IMR-90 (cell line): ENCODE measurements around the gene RPRML. TPM values are rescaled to one million over a fixed set of nuclear protein-coding genes. Genes with fewer than 3 reads are reported as not detected.

Experiments used
- ATAC-seq: fragments of 200-7000 bp; cut with Tn5 transposase; 2 replicates; pipeline ENCODE4 v1.9.1; 2020; ENCODE audit warnings: low read depth, mild to moderate bottlenecking, moderate library complexity
- BruUV-seq: library from RNA; stranded (reverse); fragments of 400-500 nt; replicated peaks from 2 replicates; lab custom pipeline; 2021; lab: Mats Ljungman, UMichigan
- CTCF ChIA-PET: fragments of 300-600 bp; formaldehyde crosslinking; extraction: SDS; loops from one replicate; lab custom pipeline; 2021; ENCODE audit warnings: antibody characterized with exemption; lab: Yijun Ruan, JAX
- POLR2A ChIA-PET: fragments of 300-600 bp; sonication (Branson Sonifier 250); formaldehyde crosslinking; loops from one replicate; lab custom pipeline; 2022; ENCODE audit warnings: antibody characterized with exemption; ENCODE audit not compliant: unreplicated experiment; lab: Charles Lee
- DNase-seq: peaks from one replicate; pipeline ENCODE4 v3.0.0; 2013
- H2AFZ ChIP-seq: replicated peaks from 2 replicates; pipeline ENCODE3; 2013; ENCODE audit warnings: low read length, mild to moderate bottlenecking; ENCODE audit not compliant: poor library complexity
- H2AK5ac ChIP-seq: 2 replicates; pipeline ENCODE4 v1.6.1; 2013; ENCODE audit warnings: low read depth, low read length, inconsistent platforms
- H2AK9ac ChIP-seq: replicated peaks from 2 replicates; pipeline ENCODE3; 2013; ENCODE audit warnings: mild to moderate bottlenecking, low read depth, low read length, moderate library complexity; ENCODE audit not compliant: poor library complexity
- H2BK120ac ChIP-seq: 2 replicates; pipeline ENCODE4 v1.6.1; 2013; ENCODE audit warnings: low read depth, low read length, inconsistent platforms
- H2BK15ac ChIP-seq: 3 replicates; pipeline ENCODE4 v1.6.1; 2013; ENCODE audit warnings: low read depth, low read length, inconsistent platforms
- H2BK20ac ChIP-seq: 2 replicates; pipeline ENCODE4 v1.6.1; 2013; ENCODE audit warnings: low read depth, mild to moderate bottlenecking, inconsistent platforms, low read length, moderate library complexity
- H2BK5ac ChIP-seq: 2 replicates; pipeline ENCODE4 v1.6.1; 2013; ENCODE audit warnings: mild to moderate bottlenecking, low read depth, low read length, inconsistent platforms; ENCODE audit not compliant: poor library complexity, severe bottlenecking
- H3K14ac ChIP-seq: replicated peaks from 2 replicates; pipeline ENCODE4 v1.6.1; 2013; ENCODE audit warnings: low read depth, low read length, inconsistent platforms
- H3K18ac ChIP-seq: 2 replicates; pipeline ENCODE4 v1.6.1; 2013; ENCODE audit warnings: low read depth, low read length, control low read depth
- H3K23ac ChIP-seq: 2 replicates; pipeline ENCODE4 v1.6.1; 2013; ENCODE audit warnings: low read depth, low read length, inconsistent platforms
- H3K27ac ChIP-seq: 2 replicates; pipeline ENCODE4 v1.5.1; 2013; ENCODE audit warnings: mild to moderate bottlenecking, control low read depth, low read length; ENCODE audit not compliant: insufficient read depth
- H3K27me3 ChIP-seq: 2 replicates; pipeline ENCODE4 v1.6.1; 2013; ENCODE audit warnings: low read length; ENCODE audit not compliant: control insufficient read depth, insufficient read depth
- H3K36me3 ChIP-seq: 2 replicates; pipeline ENCODE4 v1.6.1; 2013; ENCODE audit warnings: low read length, mixed read lengths; ENCODE audit not compliant: control insufficient read depth, insufficient read depth
- H3K4ac ChIP-seq: 2 replicates; pipeline ENCODE4 v1.6.1; 2013; ENCODE audit warnings: low read depth, low read length, inconsistent platforms
- H3K4me1 ChIP-seq: 2 replicates; pipeline ENCODE4 v1.6.1; 2013; ENCODE audit warnings: low read length, mixed read lengths; ENCODE audit not compliant: control insufficient read depth, insufficient read depth
- H3K4me2 ChIP-seq: 2 replicates; pipeline ENCODE4 v1.6.1; 2013; ENCODE audit warnings: low read depth, mild to moderate bottlenecking, control low read depth, low read length, moderate library complexity
- H3K4me3 ChIP-seq: 2 replicates; pipeline ENCODE4 v1.5.1; 2013; ENCODE audit warnings: low read depth, mild to moderate bottlenecking, control low read depth, low read length, moderate library complexity; ENCODE audit not compliant: insufficient read depth
- H3K56ac ChIP-seq: 2 replicates; pipeline ENCODE4 v1.6.1; 2013; ENCODE audit warnings: low read length, inconsistent platforms; ENCODE audit not compliant: insufficient read depth; ENCODE audit errors: extremely low read depth
- H3K79me1 ChIP-seq, 2 experiments: 2 replicates each; pipeline ENCODE4 v1.6.1; 2013; ENCODE audit warnings: low read length in 2 of 2, inconsistent platforms in 1 of 2, low read depth in 1 of 2
- H3K9ac ChIP-seq: 2 replicates; pipeline ENCODE4 v1.6.1; 2013; ENCODE audit warnings: low read depth, low read length, control low read depth
- H3K9me1 ChIP-seq: 2 replicates; pipeline ENCODE4 v1.6.1; 2013; ENCODE audit warnings: low read length, inconsistent platforms; ENCODE audit not compliant: insufficient read depth
- H3K9me3 ChIP-seq: 2 replicates; pipeline ENCODE4 v1.6.1; 2013; ENCODE audit warnings: low read length; ENCODE audit not compliant: control insufficient read depth, insufficient read depth
- H4K20me1 ChIP-seq: 2 replicates; pipeline ENCODE4 v1.6.1; 2013; ENCODE audit warnings: low read length, inconsistent platforms; ENCODE audit not compliant: insufficient read depth
- H4K5ac ChIP-seq: 2 replicates; pipeline ENCODE4 v1.6.1; 2013; ENCODE audit warnings: mild to moderate bottlenecking, low read depth, low read length, control low read depth
- H4K8ac ChIP-seq, 2 experiments: 2 replicates each; pipeline ENCODE4 v1.6.1; 2013; ENCODE audit warnings: low read depth in 2 of 2, low read length in 2 of 2, control low read depth in 1 of 2, inconsistent platforms in 1 of 2
- H4K91ac ChIP-seq: 2 replicates; pipeline ENCODE4 v1.6.1; 2013; ENCODE audit warnings: low read depth, low read length, inconsistent platforms; ENCODE audit not compliant: insufficient read depth
- CHD1 ChIP-seq: IDR thresholded peaks from 2 replicates; pipeline ENCODE4 v1.6.1; 2012; ENCODE audit warnings: low read depth, low read length, improper control_type of control experiment
- MAZ ChIP-seq: IDR thresholded peaks from 2 replicates; pipeline ENCODE4 v1.6.1; 2012; ENCODE audit warnings: low read depth, mild to moderate bottlenecking, low read length, improper control_type of control experiment, moderate library complexity, borderline replicate concordance
- NFE2L2 ChIP-seq: fragments of 150-350 bp; IDR thresholded peaks from 2 replicates; pipeline ENCODE4 v1.6.1; 2016; ENCODE audit warnings: low read depth, mild to moderate bottlenecking, low read length
- SMC3 ChIP-seq: fragments of 150-350 bp; IDR thresholded peaks from 2 replicates; pipeline ENCODE4 v1.6.1; 2016; ENCODE audit warnings: low read depth, mild to moderate bottlenecking, antibody characterized with exemption, low read length, moderate library complexity
- USF2 ChIP-seq: fragments of 150-350 bp; IDR thresholded peaks from 2 replicates; pipeline ENCODE4 v1.6.1; 2017; ENCODE audit warnings: mild to moderate bottlenecking, antibody characterized with exemption, low read length, low read depth
- WGBS, 2 experiments: methylation state at CpG; one replicate each; pipeline versions ENCODE4 v1.1.5 to v1.1.7; 2013; ENCODE audit warnings: missing lambda C conversion rate in 2 of 2; ENCODE audit not compliant: insufficient read length in 1 of 2; ENCODE audit errors: extremely low coverage in 2 of 2; 5-methylcytosine and 5-hydroxymethylcytosine counted together
- dilution Hi-C: fragments of 300-500 bp; cut with HindIII; formaldehyde crosslinking; loops from one replicate; pipeline ENCODE4 v1.14.3; 2018; ENCODE audit warnings: low sequenced_read_pairs; ENCODE audit not compliant: unreplicated experiment
- in situ Hi-C: fragments of 300-500 bp; cut with MboI; formaldehyde crosslinking; loops from 3 replicates; pipeline ENCODE4 v1.14.3; 2019; ENCODE audit warnings: low sequenced_read_pairs, inconsistent platforms, mixed read lengths
- intact Hi-C: fragments of 100-400 bp; cut with micrococcal nuclease; formaldehyde crosslinking; loops from 2 replicates; pipeline ENCODE4 v1.10.0; 2022
- polyA plus RNA-seq, 3 experiments: library from polyadenylated mRNA; depleted of rRNA; stranded (reverse); fragments of >200 nt; gene quantifications; 2 replicates each; pipeline ENCODE4 v1.2.3, GENCODE V29; 2012; ENCODE audit warnings: low replicate concordance in 1 of 3
- total RNA-seq: library from RNA; depleted of rRNA; stranded (reverse); fragments of >200 nt; gene quantifications from 2 replicates; pipeline ENCODE4 v1.2.3, GENCODE V29; 2012

RPRML gene
- total and polyA plus RNA-seq, 2 of the 4 experiments (the other 2 are of a cell fraction): not detected

- CTCF ChIA-PET: no interaction called here
- dilution Hi-C loops (no loop called here), in situ Hi-C loops (no loop called here), intact Hi-C loops (no loop called here)
- Histone ChIP-seq H3K9me3 (no peaks in the 10 kb centered on the region), H3K36me3 (no peaks in the 10 kb centered on the region), H2BK15ac (no peak overlapping the region), H3K4me1 (peaks cover 1% of the 10 kb centered on the region; the same call in 1 of the 2 replicates), H4K20me1 (no peaks in the 10 kb centered on the region), H3K14ac (no peak overlapping the region), H3K27ac (no peak overlapping the region), H3K4me2 (no peak overlapping the region), H3K4me3 (no peak overlapping the region), H2BK20ac (no peak overlapping the region), H2AK9ac (no peak overlapping the region), H3K18ac (no peak overlapping the region), H3K27me3 (peaks cover 33% of the 10 kb centered on the region), H2AK5ac (no peak overlapping the region), H2BK5ac (no peak overlapping the region), H3K56ac (no peak overlapping the region), H3K4ac (no peak overlapping the region), H3K9ac (no peak overlapping the region), H3K23ac (no peak overlapping the region), H3K79me1 (no peaks in the 10 kb centered on the region), H3K9me1 (0 out of 2 replicates have a peak, but pooled peaks cover 3% of the 10 kb centered on the region), H2AFZ (no peak overlapping the region), H4K5ac (no peak overlapping the region), H2BK120ac (no peak overlapping the region), H4K8ac (no peak overlapping the region), H4K91ac (no peak overlapping the region)
- BruUV-seq: no TSS peak
- 63% methylated on average over 3 of the region's 6 CpGs; no CpG with 5 or more reads in 1 of the 2 experiments for WGBS, 2 experiments
- no peak for TF ChIP-seq USF2
- TF ChIP-seq CHD1: no peak
- TF ChIP-seq NFE2L2: no peak
- no peak for TF ChIP-seq SMC3
- TF ChIP-seq MAZ: peak; percentile 88; the same call in 1 of the 2 replicates
- ATAC-seq (peak; percentile 67), DNase-seq (peak; percentile 33)
- POLR2A ChIA-PET: no interaction called here
Measured at GRCh38 chr17:46968224-46968834, 10.7 kb downstream of the RPRML start.
